Type B pancreatic cell (in vitro differentiated cells): ENCODE data around the gene DDX47. TPM values are rescaled to one million over a fixed set of nuclear protein-coding genes. Genes with fewer than 3 reads are reported as not detected.
"Not testable (repeated sequence)": the region's sequence is repeated elsewhere in the genome, so short reads cannot be mapped to it uniquely, and the experiment has no call there.

Experiments
- DNase-seq: peaks from one replicate; pipeline ENCODE4 v3.0.0; 2021; ENCODE audit warnings: mixed read lengths; ENCODE audit not compliant: unreplicated experiment; ENCODE audit errors: extremely low spot score
- H3K27ac Mint-ChIP-seq: 2 replicates; pipeline ENCODE4 v1.8.0; 2021; ENCODE audit warnings: mild to moderate bottlenecking, mixed read lengths
- H3K27me3 Mint-ChIP-seq: 2 replicates; pipeline ENCODE4 v1.8.0; 2021; ENCODE audit warnings: mixed read lengths
- H3K36me3 Mint-ChIP-seq: 2 replicates; pipeline ENCODE4 v1.8.0; 2021; ENCODE audit warnings: mixed read lengths
- H3K4me1 Mint-ChIP-seq: one replicate; pipeline ENCODE4 v1.8.0; 2021; ENCODE audit warnings: mixed read lengths; ENCODE audit not compliant: unreplicated experiment
- H3K4me3 Mint-ChIP-seq: 2 replicates; pipeline ENCODE4 v1.8.0; 2021; ENCODE audit warnings: mild to moderate bottlenecking, mixed read lengths
- H3K9me3 Mint-ChIP-seq: 2 replicates; pipeline ENCODE4 v1.8.0; 2021; ENCODE audit warnings: mixed read lengths
- total RNA-seq: library from RNA; stranded (reverse); gene quantifications from 2 replicates; pipeline ENCODE4 v1.2.1, GENCODE V29; 2021; ENCODE audit warnings: low replicate concordance
- TF ChIP-seq, protein P1 (sequence below): fragments of 200-600 bp; sonication (generic); conservative IDR thresholded peaks from 2 replicates; pipeline ENCODE4 v1.5.0; 2021; ENCODE audit warnings: antibody characterized with exemption, mild to moderate bottlenecking

The DDX47 gene
- total RNA-seq, 1 donor from 2014 or later, result 73.0 TPM

DNA sequence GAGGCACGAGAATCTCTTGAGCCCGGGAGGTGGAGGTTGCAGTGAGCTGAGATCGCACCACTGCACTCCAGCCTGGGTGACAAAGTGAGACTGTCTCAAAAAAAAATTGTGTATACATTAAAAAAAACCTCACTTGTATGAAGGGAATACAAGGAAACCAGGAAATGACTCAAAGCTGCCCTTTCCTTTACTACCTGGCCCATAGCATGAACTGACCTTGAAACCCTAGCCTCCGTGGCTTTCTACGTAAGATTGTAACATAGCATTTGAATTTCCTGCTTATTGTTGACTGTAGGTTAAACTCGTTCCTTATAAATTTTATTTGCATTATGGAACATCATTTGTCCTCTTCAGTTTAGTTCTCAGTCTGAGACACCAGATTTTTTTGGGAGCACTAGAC, 9.1 kb upstream of the DDX47 start:
- Mint-ChIP-seq H3K4me3 (peak overlapping the region; percentile 58), H3K27ac (peak overlapping the region; percentile 95), H3K27me3 (peaks cover 4% of the 10 kb centered on the region), H3K36me3 (peaks cover 13% of the 10 kb centered on the region), H3K9me3 (peaks cover 10% of the 10 kb centered on the region), H3K4me1 (peaks cover 14% of the 10 kb centered on the region)
- no peak for DNase-seq
- TF ChIP-seq, protein P1, sequence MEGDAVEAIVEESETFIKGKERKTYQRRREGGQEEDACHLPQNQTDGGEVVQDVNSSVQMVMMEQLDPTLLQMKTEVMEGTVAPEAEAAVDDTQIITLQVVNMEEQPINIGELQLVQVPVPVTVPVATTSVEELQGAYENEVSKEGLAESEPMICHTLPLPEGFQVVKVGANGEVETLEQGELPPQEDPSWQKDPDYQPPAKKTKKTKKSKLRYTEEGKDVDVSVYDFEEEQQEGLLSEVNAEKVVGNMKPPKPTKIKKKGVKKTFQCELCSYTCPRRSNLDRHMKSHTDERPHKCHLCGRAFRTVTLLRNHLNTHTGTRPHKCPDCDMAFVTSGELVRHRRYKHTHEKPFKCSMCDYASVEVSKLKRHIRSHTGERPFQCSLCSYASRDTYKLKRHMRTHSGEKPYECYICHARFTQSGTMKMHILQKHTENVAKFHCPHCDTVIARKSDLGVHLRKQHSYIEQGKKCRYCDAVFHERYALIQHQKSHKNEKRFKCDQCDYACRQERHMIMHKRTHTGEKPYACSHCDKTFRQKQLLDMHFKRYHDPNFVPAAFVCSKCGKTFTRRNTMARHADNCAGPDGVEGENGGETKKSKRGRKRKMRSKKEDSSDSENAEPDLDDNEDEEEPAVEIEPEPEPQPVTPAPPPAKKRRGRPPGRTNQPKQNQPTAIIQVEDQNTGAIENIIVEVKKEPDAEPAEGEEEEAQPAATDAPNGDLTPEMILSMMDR, result no peak

DNA sequence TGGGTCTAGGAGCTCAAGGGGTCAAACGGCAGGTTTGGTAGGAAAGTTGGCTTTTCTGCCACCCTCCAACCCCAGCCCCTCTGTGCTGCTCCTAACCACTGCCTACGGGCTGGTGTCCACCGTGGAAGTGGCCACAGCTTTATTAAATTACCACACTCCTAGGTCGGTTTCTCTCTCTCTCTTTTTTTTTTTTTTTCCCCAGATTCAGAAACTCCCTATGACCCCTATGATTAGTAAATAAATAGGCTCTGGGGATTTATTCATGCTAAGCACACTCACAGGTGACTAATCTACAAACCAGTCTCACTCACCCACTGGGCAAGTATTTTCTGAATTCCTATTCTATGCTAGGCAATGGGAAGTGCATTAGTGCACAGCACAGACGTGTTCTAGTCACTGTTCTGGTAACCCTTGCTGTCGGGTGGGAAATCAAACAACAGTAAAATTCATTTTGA, 8.7 kb upstream of the DDX47 start:
- peaks cover 10% of the 10 kb centered on the region for H3K9me3 Mint-ChIP-seq
- H3K27ac Mint-ChIP-seq, result peak overlapping the region; percentile 95
- H3K36me3 Mint-ChIP-seq, result peaks cover 13% of the 10 kb centered on the region
- peak overlapping the region; percentile 58 for H3K4me3 Mint-ChIP-seq
- H3K27me3 Mint-ChIP-seq, result peaks cover 4% of the 10 kb centered on the region
- DNase-seq, result no peak
- peaks cover 14% of the 10 kb centered on the region for H3K4me1 Mint-ChIP-seq
- TF ChIP-seq, protein P1, result no peak

DNA sequence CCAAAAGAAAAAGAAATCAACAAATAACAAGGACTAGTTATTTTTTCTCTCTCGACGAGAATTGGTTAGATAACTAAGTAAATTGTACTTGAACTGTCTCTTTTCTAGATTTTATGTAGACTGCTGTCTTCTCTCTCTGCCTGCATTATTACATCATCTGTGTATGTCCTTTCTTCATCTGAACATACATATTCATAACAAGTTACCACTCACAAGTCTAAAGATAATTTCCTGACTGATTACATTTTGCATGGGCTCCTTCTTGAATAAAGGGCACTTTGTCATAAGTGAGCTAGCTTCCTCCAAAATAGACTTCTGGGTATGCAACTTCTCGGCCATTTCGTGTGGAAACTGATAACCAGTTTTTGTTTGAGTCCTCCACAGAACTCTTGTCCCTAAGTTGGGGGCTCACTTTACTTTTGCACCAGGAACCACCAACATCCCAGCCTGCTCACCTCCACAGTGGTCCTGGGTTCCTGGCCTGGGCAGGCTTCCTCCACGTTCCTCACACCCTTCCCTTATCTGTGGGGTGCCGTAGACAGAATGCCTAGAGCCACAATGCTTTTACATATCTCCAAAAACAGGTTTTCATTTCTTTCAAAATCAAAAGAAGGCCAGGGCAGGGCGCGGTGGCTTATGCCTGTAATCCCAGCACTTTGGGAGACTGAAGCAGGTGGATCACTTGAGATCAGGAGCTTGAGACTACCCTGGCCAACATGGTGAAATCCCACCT, 6.2 kb upstream of the DDX47 start:
- peak overlapping the region; percentile 48 for H3K4me3 Mint-ChIP-seq
- peaks cover 4% of the 10 kb centered on the region for H3K9me3 Mint-ChIP-seq
- H3K36me3 Mint-ChIP-seq, result peaks cover 6% of the 10 kb centered on the region
- H3K4me1 Mint-ChIP-seq, result peaks cover 10% of the 10 kb centered on the region
- TF ChIP-seq, protein P1, result no peak
- H3K27ac Mint-ChIP-seq, result peak overlapping the region; percentile 83
- no peak for DNase-seq
- no peaks in the 10 kb centered on the region for H3K27me3 Mint-ChIP-seq

DNA sequence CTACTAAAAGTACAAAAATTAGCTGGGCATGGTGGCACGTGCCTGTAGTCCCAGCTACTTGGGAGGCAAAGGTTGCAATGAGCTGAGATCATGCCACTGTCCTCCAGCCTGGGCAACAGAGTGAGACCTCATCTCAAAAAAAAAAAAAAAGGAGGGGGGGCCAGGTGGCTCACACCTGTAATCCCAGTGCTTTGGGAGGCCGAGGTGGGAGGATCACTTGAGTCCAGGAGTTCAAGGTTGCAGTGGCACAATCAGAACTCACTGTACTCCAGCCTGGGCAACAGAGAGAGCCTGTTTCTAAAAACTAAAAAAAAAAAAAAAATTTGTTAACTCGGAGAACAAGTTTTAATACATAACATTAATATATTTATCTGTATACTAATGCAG, 5.6 kb upstream of the DDX47 start:
- not testable (repeated sequence) for H3K27me3 Mint-ChIP-seq, H3K9me3 Mint-ChIP-seq, H3K36me3 Mint-ChIP-seq, H3K4me1 Mint-ChIP-seq, DNase-seq, H3K4me3 Mint-ChIP-seq
- H3K27ac Mint-ChIP-seq, result peak overlapping the region; percentile 83

DNA sequence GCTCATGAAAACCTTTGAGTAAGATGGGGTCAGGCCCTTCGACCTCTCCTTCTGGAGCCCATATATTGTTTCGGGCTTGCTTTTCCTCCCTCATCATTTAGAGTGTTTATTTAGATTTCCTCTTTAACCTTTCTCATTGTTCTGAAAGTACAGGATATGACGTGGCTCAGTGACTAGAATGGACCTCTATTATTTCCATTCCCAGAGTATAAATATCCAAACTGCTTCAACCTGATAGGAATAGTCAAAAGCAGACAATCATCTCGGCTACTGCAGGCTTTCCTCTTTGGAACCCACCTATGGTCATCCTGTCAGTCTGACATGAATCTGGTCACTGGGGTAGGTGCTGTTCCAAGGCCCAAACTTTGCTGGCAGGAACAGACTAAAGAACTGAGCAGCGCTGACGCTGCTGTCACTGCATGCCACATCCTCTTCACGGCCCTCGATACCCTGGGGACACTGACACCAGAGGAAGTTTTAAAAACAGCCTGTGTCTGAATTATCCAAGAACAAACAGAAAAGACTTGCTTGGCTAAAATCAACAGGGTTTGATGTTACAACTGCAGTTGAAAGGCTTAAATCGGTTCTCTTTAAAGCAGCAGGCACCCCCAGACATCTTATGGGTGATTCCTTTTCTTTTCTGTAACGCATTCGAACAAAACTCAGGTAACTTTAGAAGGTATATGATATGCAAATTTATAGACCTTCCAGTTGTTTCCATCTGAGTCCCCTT, 5.0 kb upstream of the DDX47 start:
- Mint-ChIP-seq H3K4me1 (peaks cover 14% of the 10 kb centered on the region), H3K4me3 (peak overlapping the region; percentile 23), H3K9me3 (peaks cover 8% of the 10 kb centered on the region), H3K27ac (peak overlapping the region; percentile 85), H3K27me3 (no peaks in the 10 kb centered on the region), H3K36me3 (peaks cover 8% of the 10 kb centered on the region)
- TF ChIP-seq, protein P1, result no peak
- DNase-seq, result no peak

DNA sequence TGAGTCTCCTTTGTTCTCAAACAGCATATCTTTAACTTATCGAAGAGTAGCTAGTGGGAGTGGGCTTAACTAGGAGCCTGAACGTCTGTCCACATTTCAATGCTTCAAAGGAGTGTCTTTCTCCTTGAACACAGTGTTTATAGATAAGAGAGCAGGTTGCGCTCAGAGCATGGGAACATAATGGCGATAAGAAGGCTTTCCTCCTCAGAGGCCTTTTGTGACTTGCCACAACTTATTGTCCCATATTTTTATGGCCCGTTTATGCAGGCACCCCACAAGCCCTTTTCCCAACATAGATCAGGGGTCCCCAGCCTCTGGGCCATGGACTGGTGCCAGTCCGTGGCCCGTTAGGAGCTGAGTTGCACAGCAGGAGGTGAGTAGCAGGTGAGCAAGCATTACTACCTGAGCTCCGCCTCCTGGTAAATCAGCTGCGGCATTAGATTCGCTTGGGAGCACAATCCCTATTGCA, 2.6 kb upstream of the DDX47 start:
- peak overlapping the region; percentile 24 for H3K4me3 Mint-ChIP-seq
- peaks cover 26% of the 10 kb centered on the region for H3K36me3 Mint-ChIP-seq
- TF ChIP-seq, protein P1, result no peak
- H3K4me1 Mint-ChIP-seq, result peaks cover 20% of the 10 kb centered on the region
- H3K27me3 Mint-ChIP-seq, result no peaks in the 10 kb centered on the region
- peak overlapping the region; percentile 35 for H3K27ac Mint-ChIP-seq
- H3K9me3 Mint-ChIP-seq, result peaks cover 5% of the 10 kb centered on the region
- DNase-seq, result no peak
